HG03521 (cell line): ENCODE results near the gene PRH2.

Source experiments
- ATAC-seq: cut with Tn5 transposase; IDR thresholded peaks from one replicate; pipeline ENCODE4 v1.9.1; 2021; ENCODE audit warnings: mild to moderate bottlenecking, moderate library complexity; ENCODE audit not compliant: unreplicated experiment

PRH2 gene

DNA sequence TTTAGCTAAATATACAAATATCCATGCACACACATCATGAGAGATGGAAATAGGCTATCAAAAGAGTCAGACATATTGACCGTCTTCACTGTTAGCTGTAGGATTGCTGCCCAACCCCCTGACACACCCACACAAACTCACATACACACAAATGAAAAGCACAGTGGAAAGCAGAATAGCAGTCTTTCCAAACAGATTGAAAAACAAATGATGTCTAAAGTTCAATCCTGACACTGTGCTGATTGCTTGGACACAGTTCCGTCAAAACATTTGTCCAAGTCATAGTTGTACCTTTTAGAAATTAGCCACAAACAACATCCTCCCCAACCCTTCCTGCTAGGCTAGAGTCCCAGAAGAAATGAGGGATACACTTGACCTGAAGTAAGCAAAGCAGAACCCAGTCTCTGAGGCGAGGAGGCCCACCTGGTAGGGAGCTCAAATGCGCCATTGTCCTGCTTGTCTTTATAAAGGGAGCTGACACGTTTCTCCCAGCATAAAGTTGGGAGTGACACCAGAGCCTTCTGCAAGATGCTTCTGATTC, at the start of gene PRH2:
PRH2 (plus strand) TSS at position 491 of the 541 bp plus-strand sequence; CDS start at position 529, 38 bp downstream.
- no peak for ATAC-seq

GRCh38 chr12:10884086-10884725, 44.8 kb upstream of the PRH2 start, which contains the start of gene PRH1:
PRH1 (minus strand) TSS chr12:10884255; CDS start chr12:10884217, 38 bp downstream.
- no peak for ATAC-seq

- ATAC-seq: no peak
Measured at GRCh38 chr12:10889226-10889625, 39.8 kb upstream of the PRH2 start.

GRCh38 chr12:10891937-10892336, 37.1 kb upstream of the PRH2 start:
- no peak for ATAC-seq

GRCh38 chr12:10896854-10897253, 32.2 kb upstream of the PRH2 start:
- ATAC-seq: no peak

DNA sequence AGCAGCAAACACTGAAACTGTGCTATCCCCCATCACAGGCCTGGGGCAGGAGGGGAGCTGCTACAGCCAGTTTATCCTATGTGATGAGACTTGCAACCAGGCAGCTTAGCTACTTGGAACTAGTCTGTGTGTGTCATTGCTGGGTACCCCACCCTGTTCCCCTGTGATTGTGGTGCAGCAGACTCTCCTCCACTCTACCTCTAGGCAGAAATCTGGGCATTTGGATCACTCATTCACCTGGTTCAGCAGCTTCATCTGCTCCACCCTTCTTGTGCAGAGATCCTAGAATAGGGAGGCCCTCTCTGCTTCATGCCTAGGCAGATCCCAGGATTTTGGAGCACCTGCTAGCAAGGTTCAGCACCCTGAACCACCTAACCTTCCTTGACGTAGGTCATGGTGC, 28.5 kb upstream of the PRH2 start:
- no peak for ATAC-seq

DNA sequence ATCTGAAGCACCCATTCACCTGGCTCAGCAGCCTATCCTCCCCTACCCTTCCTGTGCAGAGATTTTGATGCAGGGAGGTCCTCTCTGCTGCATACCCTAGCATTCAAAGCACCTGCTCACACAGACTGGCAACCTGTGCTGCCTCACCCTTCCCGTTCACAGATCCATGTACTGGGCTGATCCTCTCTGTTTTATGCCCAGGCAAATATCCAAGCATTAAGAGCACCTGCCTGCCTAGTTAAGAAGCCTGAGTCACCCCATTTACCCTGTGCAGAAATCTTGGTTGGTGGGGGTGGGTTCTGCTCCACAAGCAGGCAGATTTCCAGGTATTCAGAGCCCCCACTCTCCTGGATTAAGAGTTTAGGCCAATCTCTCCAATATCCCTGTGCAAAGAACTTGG, 28.1 kb upstream of the PRH2 start:
- ATAC-seq: no peak

- ATAC-seq: no peak
Measured at GRCh38 chr12:10901427-10901826, 27.6 kb upstream of the PRH2 start.

DNA sequence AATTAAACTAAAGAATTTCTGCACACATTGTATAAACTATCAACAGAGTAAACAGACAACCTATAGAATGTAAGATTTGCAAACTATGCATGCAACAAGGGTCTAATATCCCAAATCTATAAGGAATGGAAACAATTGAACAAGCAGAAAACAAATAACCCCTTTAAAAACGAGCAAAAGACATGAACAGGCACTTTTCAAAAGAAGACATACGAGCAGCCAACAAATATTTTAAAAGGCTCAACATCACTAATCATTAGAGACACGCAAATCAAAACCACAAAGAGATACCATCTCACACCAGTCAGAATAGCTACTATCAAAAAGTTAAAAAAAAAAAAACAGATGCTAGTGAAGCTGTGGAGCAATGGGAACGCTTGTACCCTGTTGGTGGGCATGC, 24.4 kb upstream of the PRH2 start:
- no peak for ATAC-seq

- ATAC-seq: no peak
Measured at GRCh38 chr12:10909462-10909861, 19.6 kb upstream of the PRH2 start, which contains the start of gene TAS2R13. TAS2R13 (minus strand) TSS chr12:10909562; CDS start chr12:10909298, 264 bp downstream.

DNA sequence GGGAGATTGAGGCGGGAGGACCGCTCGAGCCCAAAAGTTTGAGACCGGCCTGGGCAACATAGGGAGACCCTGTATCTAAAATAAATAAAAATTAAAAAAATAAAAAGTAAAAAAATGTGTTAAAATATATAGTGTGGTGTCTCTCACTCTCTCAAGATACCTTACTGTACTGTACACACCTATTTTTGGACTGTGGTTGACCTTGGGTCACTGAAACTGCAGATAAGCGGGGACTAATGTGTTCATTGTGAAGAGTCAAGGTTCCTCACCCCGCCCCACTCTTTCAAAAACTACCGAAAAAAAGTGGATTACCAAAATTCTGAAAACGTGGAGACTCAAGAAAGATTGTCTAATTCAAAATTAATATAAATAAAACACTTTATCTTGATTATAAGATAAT, 18.7 kb upstream of the PRH2 start:
- no peak for ATAC-seq

DNA sequence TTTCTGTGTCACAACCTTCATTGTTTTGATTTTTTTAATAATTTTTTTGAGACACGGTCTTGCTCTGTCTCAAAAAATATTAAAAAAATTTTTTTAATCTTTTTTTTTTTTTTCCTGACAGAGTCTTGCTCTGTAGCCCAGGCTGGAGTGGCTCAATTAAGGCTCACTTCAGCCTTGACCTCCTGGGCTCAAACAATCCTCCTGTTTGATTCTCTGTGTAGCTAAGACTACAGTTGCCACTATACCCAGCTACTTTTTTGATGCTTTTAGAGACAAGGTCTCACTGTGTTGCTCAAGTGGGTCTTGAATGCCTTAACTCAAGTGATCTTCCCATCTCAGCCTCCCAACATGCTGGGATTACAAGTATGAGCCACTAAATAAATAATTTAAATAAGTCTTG, 9.2 kb upstream of the PRH2 start:
- no peak for ATAC-seq

- no peak for ATAC-seq
Measured at GRCh38 chr12:10926269-10926668, 2.8 kb upstream of the PRH2 start.

DNA sequence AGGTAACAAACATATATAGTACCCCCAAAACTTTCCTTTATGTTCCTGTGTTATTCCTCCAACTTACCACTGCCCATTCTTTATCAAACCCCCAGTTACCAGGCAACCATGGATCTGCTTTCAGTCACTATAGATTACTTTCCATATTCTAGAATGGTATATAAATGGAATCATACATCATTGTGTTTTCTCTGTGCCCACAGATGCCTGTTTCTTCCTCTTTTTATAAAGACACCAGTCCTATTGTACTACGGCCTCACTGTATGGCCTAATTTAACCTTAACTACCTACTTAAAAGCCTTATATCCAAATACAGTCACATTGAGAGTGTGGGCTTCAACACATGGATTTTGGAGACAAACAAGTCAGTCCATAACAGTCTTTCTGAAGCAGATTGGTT, 7.5 kb downstream of the PRH2 start:
- no peak for ATAC-seq

GRCh38 chr12:10939163-10939562, 10.1 kb downstream of the PRH2 start, which contains the start of gene TAS2R14:
TAS2R14 (minus strand) TSS chr12:10939263; CDS start chr12:10939207, 56 bp downstream.
- no peak for ATAC-seq

DNA sequence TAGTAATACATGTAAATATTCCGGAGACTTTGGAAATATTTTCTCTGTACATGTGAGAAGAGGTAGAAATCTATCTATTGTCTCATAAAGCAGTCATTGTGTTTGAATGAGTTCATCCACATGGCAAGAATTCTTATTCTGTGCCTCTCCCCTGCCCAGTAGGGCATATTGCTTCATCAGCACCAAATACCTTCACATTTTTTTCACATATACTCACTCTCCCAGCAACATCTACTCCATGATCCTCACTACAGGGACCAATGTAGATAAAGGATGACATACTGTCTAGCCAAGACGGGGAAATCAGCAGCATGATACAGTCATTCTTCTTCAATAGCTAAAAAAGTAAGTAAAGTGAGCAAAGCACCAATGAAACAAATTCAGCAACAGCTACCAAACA, 11.4 kb downstream of the PRH2 start:
- ATAC-seq: no peak

DNA sequence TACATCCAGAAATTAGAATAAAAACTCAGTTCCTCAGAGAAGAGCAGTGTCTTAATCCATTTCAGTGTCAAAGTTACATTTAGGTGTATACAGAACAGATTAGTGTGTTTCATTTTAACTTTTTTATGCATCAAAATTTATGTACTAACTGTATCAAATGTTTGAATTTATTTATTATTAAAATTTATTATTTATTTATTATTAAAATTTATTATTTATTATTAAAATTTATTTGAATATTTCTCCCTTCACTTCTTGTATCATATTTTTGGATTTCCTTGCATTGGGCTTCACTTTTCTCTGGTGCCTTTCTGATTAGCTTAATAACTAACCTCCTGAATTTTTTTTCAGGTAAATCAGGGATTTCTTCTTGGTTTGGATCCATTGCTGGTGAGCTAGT, 12.3 kb downstream of the PRH2 start:
- no peak for ATAC-seq

GRCh38 chr12:10941916-10942607, 13.0 kb downstream of the PRH2 start:
- no peak for ATAC-seq

DNA sequence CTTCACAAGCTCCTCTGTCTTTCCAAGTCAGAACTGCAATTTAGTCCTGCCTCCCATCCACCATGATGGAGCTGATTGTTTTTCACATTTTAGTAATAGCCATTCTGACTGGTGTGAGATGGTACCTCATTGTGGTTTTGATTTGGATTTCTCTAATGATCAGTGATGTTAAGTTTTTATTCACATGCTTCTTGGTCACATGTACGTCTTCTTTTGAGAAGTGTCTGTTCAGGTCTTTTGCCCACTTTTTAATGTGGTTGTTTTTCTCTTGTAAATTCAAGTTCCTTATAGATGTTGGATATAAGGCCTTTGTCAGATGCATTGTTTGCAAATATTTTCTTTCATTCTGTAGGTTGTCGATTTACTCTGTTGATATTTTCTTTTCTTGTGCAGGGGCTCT, 14.1 kb downstream of the PRH2 start:
- ATAC-seq: no peak

- no peak for ATAC-seq
Measured at GRCh38 chr12:10952645-10953044, 23.6 kb downstream of the PRH2 start.

GRCh38 chr12:10956085-10956484, 27.0 kb downstream of the PRH2 start:
- ATAC-seq: no peak

- ATAC-seq: no peak
Measured at GRCh38 chr12:10957741-10958140, 28.7 kb downstream of the PRH2 start.
